ENCODE measurements around the gene TNFRSF6B.
A peak's percentile ranks its signal among the peaks of the same experiment; 100 is the strongest.

The TNFRSF6B gene

DNA sequence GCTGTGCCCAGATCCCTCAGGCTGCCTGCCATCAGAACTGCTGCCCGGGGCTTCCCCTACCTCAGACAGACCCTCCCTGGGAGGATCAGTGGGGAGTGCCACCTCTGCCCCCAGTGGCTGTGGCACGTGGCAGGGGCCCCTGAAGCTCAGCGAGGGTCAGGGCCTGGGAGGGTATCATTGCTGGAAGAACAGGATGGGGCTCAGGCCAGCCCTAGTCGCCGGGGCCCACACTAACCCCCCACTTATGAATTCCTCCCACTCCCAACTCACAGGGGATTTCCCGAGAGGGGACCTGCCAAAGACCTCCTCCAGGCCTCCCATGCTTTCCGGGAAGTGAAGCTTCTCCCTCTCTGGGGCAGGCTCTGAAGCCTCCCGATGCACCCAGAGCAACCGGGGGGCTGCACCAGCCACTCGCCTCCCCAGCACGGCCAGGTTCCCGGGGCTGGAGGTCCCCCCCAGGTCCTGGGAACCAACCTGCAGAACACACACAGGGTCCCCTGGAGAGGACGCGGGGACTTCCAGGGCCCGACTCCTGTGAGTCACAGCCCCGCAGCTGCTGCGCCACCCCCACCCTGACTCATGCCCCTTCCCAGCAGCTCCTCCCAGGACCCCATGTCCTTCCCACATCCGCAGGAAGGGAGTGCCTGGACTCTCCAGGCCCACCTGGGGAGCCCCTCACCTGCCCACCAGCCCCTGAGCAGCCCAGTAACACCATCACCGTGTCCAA is 2.5 kb downstream of the TNFRSF6B start:
- DNase-seq, result peak; percentile 73

GRCh38 chr20:63699466-63700198 is 3.2 kb downstream of the TNFRSF6B start:
- DNase-seq, result no peak

DNA sequence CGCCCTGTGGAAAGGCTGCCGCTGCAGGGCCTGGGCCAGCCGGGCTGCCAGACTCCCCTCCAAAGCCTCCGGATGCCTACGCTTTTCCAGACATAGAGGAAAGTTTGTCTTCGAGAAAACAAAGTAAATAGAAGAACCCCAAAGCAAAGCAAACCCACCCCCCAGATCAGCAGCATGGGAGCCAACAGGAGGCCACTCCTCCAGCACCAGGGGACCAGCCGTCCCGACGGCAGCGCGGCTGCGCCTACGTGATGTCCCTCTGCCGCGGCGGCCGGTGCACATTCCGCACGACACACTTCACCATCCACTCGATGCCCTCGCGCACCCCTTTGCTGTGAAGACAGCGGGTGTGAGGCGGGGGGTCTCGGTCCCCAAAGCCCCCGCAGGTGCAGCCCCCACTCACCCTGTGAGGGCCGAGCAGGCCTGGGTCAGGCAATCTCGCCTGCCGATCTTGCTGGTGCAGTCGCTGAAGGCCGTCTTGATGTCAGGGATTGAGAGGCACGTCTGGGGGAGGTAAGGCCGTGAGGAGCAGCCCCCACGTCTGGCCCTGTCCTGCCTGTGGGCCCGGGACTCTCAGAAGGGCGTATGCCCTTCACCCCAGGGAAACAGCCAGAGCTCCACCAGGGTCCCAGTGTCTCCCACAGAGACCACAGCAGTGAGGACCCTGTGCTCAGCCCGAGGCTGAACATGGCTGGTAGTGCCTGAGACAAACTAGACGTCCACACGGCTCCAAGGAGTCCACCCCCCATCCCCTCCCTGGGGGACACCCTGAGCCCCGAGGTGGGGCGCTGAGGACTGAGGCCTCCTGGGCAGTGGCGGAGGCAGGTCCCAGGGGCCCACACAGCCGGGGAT is 4.0 kb downstream of the TNFRSF6B start:
- DNase-seq, result no peak

DNA sequence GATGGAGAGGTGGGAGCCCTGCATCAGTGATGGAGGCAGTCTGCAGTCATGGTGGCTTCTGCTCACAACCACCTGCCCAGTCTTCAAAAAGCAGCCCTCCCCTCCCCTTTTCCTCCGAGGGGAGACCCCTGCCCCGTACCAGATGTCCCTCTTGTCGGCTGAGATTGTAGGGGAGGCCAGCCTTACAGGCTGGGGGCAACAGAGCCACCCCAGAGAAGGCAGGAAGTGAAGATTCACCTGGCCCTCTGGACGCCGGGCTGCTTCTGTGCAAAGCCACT is 4.5 kb downstream of the TNFRSF6B start:
- no peak for DNase-seq

GRCh38 chr20:63701329-63702035 is 5.0 kb downstream of the TNFRSF6B start:
- DNase-seq, result no peak

GRCh38 chr20:63702036-63702665 is 5.7 kb downstream of the TNFRSF6B start:
- DNase-seq, result no peak

DNA sequence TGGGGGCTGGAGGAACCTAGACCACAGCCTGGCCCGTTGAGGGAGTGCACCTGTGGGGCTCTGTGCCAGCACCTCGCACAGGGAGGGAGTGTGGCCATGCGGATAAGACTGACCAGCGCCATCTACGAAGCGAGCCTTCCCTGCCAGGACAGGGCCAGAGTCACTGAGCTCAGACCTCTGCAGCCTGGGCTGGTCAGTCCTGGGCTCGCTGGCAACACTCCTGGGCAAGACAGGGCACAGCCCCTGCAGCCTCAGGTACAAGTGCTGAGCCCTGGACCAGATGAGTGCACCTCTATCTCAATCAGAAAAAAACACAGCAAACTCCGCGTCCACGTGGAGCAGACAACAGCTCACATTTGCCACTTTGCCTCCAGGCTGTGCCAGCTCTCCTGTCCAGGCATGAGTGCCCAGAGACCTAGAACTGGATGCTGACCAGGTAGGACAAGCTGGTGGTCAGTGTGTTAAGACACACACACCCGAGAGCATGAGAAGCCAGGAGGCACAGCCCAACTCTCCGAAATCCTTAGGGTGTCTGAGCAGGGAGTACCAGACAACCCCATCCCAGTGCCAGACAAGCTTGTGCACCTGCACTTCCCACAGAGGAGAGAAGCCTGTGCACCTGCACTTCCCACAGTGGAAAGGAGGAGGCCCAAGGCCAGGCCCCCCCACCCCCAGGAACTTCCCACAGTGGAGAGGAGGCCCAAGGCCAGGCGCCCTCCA is 6.5 kb downstream of the TNFRSF6B start:
- no peak for DNase-seq

- DNase-seq, result no peak
Measured at GRCh38 chr20:63703471-63703975, 7.1 kb downstream of the TNFRSF6B start.

DNA sequence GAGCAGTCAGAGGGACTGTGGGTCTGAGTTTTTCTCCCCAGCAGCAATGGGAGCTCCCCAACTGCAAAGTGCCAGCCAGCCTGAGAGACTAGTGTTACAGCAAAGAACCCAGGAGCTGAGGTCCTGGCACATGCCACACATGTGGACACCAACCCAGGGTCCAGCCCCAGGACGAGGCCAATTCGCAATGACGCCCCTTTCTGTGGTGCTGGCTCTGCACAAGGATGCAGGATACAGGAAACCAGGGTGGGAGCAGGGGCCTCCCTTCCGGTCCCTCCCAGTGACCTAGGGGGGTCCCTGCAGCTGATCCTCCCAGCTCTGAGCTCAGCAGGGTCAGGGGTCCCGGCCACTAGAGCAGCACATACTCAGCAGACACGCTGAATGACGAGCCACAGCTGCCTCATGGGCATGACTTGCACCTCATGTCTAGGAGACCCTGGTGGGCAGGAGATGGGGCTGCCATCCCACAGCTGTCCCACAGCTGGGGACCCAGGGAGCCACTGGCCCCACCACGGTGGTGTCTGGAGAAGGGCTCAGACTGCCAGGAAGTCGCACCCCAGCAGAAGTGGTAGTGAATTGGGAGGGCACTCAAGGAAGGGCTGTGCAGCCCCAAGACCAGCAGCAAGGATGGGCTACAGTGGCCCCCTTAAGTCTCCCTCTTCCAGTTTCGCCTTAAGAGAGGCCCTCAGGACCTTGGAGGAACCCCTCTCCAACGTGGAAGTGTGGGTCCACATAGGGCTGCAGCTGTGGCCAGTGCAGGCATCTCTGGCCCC is 7.7 kb downstream of the TNFRSF6B start:
- peak; percentile 22 for DNase-seq

- peak; percentile 19 for DNase-seq
Measured at GRCh38 chr20:63704749-63705117, 8.3 kb downstream of the TNFRSF6B start.

GRCh38 chr20:63705232-63706026 is 9.0 kb downstream of the TNFRSF6B start:
- DNase-seq, result peak; percentile 18

GRCh38 chr20:63706027-63706695 is 9.7 kb downstream of the TNFRSF6B start:
- DNase-seq, result peak; percentile 23

- peak; percentile 76 for DNase-seq
Measured at GRCh38 chr20:63706852-63707557, 10.6 kb downstream of the TNFRSF6B start.

GRCh38 chr20:63707558-63708300 is 11.3 kb downstream of the TNFRSF6B start, which contains the start of the genes ARFRP1 and ZGPAT:
Gene ARFRP1, minus strand, starts transcription at chr20:63707976. Its CDS starts 885 bp downstream, at chr20:63707091.
Gene ZGPAT, plus strand, starts transcription at chr20:63708039. Its CDS starts 542 bp downstream, at chr20:63708581.
- peak; percentile 88 for DNase-seq

DNA sequence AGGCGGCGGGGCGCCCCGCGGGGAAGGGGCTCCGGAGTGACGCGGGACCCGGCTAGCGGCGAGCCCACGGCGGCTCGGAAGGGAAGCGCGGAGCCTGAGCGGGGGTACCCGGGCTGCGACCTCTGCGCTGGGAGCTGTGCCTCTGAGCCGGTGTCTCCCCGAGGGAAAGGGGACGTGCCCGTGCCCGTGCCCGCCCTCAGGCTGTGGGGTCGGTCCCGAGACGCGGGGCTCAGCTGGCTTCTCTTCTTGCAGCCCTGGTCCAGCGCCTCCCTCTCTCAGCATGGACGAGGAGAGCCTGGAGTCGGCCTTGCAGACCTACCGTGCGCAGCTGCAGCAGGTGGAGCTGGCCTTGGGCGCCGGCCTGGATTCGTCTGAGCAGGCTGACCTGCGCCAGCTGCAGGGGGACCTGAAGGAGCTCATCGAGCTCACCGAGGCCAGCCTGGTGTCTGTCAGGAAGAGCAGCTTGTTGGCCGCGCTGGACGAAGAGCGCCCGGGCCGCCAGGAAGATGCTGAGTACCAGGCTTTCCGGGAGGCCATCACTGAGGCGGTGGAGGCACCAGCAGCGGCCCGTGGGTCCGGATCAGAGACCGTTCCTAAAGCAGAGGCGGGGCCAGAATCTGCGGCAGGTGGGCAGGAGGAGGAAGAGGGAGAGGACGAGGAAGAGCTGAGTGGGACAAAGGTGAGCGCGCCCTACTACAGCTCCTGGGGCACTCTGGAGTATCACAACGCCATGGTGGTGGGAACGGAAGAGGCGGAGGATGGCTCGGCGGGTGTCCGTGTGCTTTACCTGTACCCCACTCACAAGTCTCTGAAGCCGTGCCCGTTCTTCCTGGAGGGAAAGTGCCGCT is 12.1 kb downstream of the TNFRSF6B start:
- peak; percentile 34 for DNase-seq

DNA sequence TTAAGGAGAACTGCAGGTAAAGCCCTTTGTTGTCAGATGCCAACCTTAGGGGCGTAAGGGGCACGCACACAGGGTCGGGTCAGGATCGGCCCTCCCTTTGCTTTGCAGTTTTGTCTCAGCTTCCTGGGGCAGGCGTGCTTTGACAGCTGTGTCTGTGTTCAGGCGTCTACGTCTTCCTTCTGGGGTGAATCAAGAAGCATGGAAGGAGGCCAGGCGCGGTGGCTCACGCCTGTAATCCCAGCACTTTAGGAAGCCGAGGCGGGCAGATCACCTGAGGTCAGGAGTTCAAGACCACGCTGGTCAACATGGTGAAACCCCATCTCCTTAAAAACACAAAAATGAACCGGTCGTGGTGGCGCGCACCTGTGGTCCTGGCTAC is 12.7 kb downstream of the TNFRSF6B start:
- peak; percentile 24 for DNase-seq
